K562 (cell line): ENCODE results near the gene PCP2. TPM values are rescaled to one million over a fixed set of nuclear protein-coding genes. Genes with fewer than 3 reads are reported as not detected.

Source experiments
- CREB1 ChIP-seq, 2 experiments: sonication (generic) in 1 of 2; formaldehyde crosslinking in 1 of 2; IDR thresholded peaks; 2 replicates each; pipeline versions ENCODE4 v1.6.1 to v1.8.0; 2012 to 2022; ENCODE audit warnings: inconsistent platforms in 1 of 2, mild to moderate bottlenecking in 1 of 2, missing genetic modification reagents in 1 of 2, moderate library complexity in 1 of 2
- CREM ChIP-seq: IDR thresholded peaks from 2 replicates; pipeline ENCODE4 v1.6.1; 2014; ENCODE audit warnings: antibody characterized with exemption, low read depth
- DACH1 ChIP-seq: fragments of 450-650 bp; IDR thresholded peaks from 2 replicates; pipeline ENCODE4 v1.6.1; 2018; ENCODE audit not compliant: partially characterized antibody
- ETS2 ChIP-seq: IDR thresholded peaks from 2 replicates; pipeline ENCODE4 v1.6.1; 2016; ENCODE audit warnings: borderline replicate concordance, missing genetic modification characterization, mild to moderate bottlenecking, moderate library complexity, missing compliant biosample characterization; ENCODE audit not compliant: poor library complexity, severe bottlenecking
- ETV6 ChIP-seq, 3 experiments: fragments of 150-350 bp in 1 of 3; sonication (generic) in 1 of 3; formaldehyde crosslinking in 1 of 3; IDR thresholded peaks; 2 replicates each; pipeline versions ENCODE4 v1.6.1 to v1.8.0; 2014 to 2022; ENCODE audit warnings: borderline replicate concordance in 2 of 3, low read depth in 2 of 3, antibody characterized with exemption in 1 of 3, low read length in 1 of 3, mild to moderate bottlenecking in 1 of 3, missing genetic modification reagents in 1 of 3
- FOSL1 ChIP-seq: fragments of 200-800 bp; sonication (Bioruptor generic); conservative IDR thresholded peaks from 2 replicates; pipeline ENCODE4 v1.6.1; 2016; ENCODE audit warnings: missing genetic modification characterization, missing compliant biosample characterization
- KHSRP ChIP-seq: fragments of 450-650 bp; IDR thresholded peaks from 2 replicates; pipeline ENCODE4 v1.6.1; 2017
- KLF13 ChIP-seq: fragments of 450-650 bp; IDR thresholded peaks from 2 replicates; pipeline ENCODE4 v1.6.1; 2016; ENCODE audit warnings: missing genetic modification characterization, low read depth, mild to moderate bottlenecking, missing compliant biosample characterization, moderate library complexity, borderline replicate concordance
- L3MBTL2 ChIP-seq: fragments of 450-650 bp; IDR thresholded peaks from 2 replicates; pipeline ENCODE4 v1.6.1; 2016; ENCODE audit warnings: mild to moderate bottlenecking, moderate library complexity
- MEF2A ChIP-seq: IDR thresholded peaks from 2 replicates; pipeline ENCODE4 v1.6.1; 2011; ENCODE audit warnings: low read depth, mild to moderate bottlenecking, low read length, moderate library complexity; ENCODE audit not compliant: control insufficient read depth
- MNT ChIP-seq, 2 experiments: fragments of 450-650 bp; conservative IDR thresholded peaks; 2 replicates each; pipeline ENCODE4 v1.6.1; 2017; ENCODE audit warnings: mild to moderate bottlenecking in 2 of 2, moderate library complexity in 2 of 2
- NFRKB ChIP-seq: fragments of 450-650 bp; IDR thresholded peaks from 2 replicates; pipeline ENCODE4 v1.6.1; 2016; ENCODE audit warnings: low read depth
- POLR2A ChIP-seq: fragments of 450-650 bp; conservative IDR thresholded peaks from 2 replicates; pipeline ENCODE4 v1.6.1; 2016
- SPI1 ChIP-seq: IDR thresholded peaks from 2 replicates; pipeline ENCODE4 v1.6.1; 2011; ENCODE audit warnings: low read depth, low read length, control low read depth, borderline replicate concordance
- TCF7L2 ChIP-seq: fragments of 150-350 bp; IDR thresholded peaks from 2 replicates; pipeline ENCODE4 v1.6.1; 2016; ENCODE audit warnings: low read depth, mild to moderate bottlenecking, low read length, moderate library complexity
- THRAP3 ChIP-seq: fragments of 450-650 bp; IDR thresholded peaks from 2 replicates; pipeline ENCODE4 v1.6.1; 2016; ENCODE audit warnings: mild to moderate bottlenecking, inconsistent platforms, borderline replicate concordance
- ZNF644 ChIP-seq: fragments of 200-800 bp; sonication (Bioruptor generic); IDR thresholded peaks from 2 replicates; pipeline ENCODE4 v1.6.1; 2016; ENCODE audit warnings: low read depth, missing genetic modification characterization, missing compliant biosample characterization
- ZNF780A ChIP-seq: fragments of 250-450 bp; sonication (Bioruptor Pico); IDR thresholded peaks from 2 replicates; pipeline ENCODE4 v1.5.0; 2021; ENCODE audit warnings: mild to moderate bottlenecking
- ZNF785 ChIP-seq: fragments of 250-450 bp; sonication (Bioruptor Pico); IDR thresholded peaks from 2 replicates; pipeline ENCODE4 v1.4.0; 2020; ENCODE audit warnings: mild to moderate bottlenecking
- ZSCAN32 ChIP-seq: fragments of 450-650 bp; formaldehyde crosslinking; IDR thresholded peaks from 2 replicates; pipeline ENCODE4 v1.4.0; 2020; ENCODE audit warnings: mild to moderate bottlenecking, moderate library complexity
- polyA plus RNA-seq, 8 experiments: library from polyadenylated mRNA; depleted of rRNA in 4 of 8; stranded (reverse) in 5 of 8; unstranded in 3 of 8; fragments of >200 nt; fragmentation: Nextera tagmentation in 2 of 8; fragmentation: Illumina TruSeq in 1 of 8; extraction: Ambion mirVana in 2 of 8; extraction: Trizol in 1 of 8; gene quantifications; 2 replicates each; pipeline versions ENCODE4 v1.2.1 to v1.2.3, GENCODE V29; 2011 to 2014; ENCODE audit warnings: inconsistent platforms in 1 of 8, missing spikeins in 1 of 8
- total RNA-seq, 7 experiments: library from RNA; depleted of rRNA in 6 of 7; stranded (reverse); fragments of >200 nt in 6 of 7; fragmentation: Illumina TruSeq in 2 of 7; extraction: Trizol in 2 of 7; gene quantifications; 2 replicates each; pipeline versions ENCODE4 v1.2.1 to v1.2.3, GENCODE V29; 2011 to 2021; ENCODE audit warnings: low replicate concordance in 1 of 7
- TF ChIP-seq, protein P1 (sequence below): fragments of 250-450 bp; sonication (Bioruptor Pico); IDR thresholded peaks from 2 replicates; pipeline ENCODE4 v1.5.0; 2021; ENCODE audit warnings: mild to moderate bottlenecking, moderate library complexity

PCP2 gene
- total and polyA plus RNA-seq, 9 of the 15 experiments (the other 6 are each of a cell fraction or from before 2014, with no cell fraction given), result 0.17 to 1.3 (median 0.49) TPM; not detected in 3

- TF ChIP-seq DACH1 (peak; percentile 46), MNT (conservative IDR thresholded peaks at IDR 0.05) (peak; percentile 47 to 60; a peak in 2 of 4 replicates), ETS2 (tag) (no peak), CREM (peak; percentile 83), TCF7L2 (peak; percentile 97), NFRKB (0 out of 2 replicates have a peak, but pooled peaks have one; percentile 20), MEF2A (0 out of 2 replicates have a peak, but pooled peaks have one; percentile 60), THRAP3 (no peak), KLF13 (tag) (no peak), FOSL1 (tag) (no peak), CREB1 (IDR thresholded peaks at IDR 0.05) (no peak), CREB1 (CRISPR knock-in tag; IDR thresholded peaks at IDR 0.05) (peak; percentile 38; the same call in 1 of the 2 replicates), KHSRP (no peak), SPI1 (no peak), POLR2A (no peak), ETV6 (IDR thresholded peaks at IDR 0.05; ENCODE audit: borderline replicate concordance in 1 of 2, low read depth in 2 of 2, low read length in 1 of 2) (0 out of 4 replicates have a peak, but pooled peaks of 1 of the 2 experiments have one; percentile 53), ETV6 (CRISPR knock-in tag; IDR thresholded peaks at IDR 0.05; ENCODE audit: borderline replicate concordance) (no peak), ZNF780A (CRISPR knock-in tag) (no peak), ZNF644 (tag) (no peak), L3MBTL2 (peak; percentile 96), ZNF785 (CRISPR knock-in tag) (no peak), ZSCAN32 (peak; percentile 32; the same call in 1 of the 2 replicates)
- TF ChIP-seq, protein P1, sequence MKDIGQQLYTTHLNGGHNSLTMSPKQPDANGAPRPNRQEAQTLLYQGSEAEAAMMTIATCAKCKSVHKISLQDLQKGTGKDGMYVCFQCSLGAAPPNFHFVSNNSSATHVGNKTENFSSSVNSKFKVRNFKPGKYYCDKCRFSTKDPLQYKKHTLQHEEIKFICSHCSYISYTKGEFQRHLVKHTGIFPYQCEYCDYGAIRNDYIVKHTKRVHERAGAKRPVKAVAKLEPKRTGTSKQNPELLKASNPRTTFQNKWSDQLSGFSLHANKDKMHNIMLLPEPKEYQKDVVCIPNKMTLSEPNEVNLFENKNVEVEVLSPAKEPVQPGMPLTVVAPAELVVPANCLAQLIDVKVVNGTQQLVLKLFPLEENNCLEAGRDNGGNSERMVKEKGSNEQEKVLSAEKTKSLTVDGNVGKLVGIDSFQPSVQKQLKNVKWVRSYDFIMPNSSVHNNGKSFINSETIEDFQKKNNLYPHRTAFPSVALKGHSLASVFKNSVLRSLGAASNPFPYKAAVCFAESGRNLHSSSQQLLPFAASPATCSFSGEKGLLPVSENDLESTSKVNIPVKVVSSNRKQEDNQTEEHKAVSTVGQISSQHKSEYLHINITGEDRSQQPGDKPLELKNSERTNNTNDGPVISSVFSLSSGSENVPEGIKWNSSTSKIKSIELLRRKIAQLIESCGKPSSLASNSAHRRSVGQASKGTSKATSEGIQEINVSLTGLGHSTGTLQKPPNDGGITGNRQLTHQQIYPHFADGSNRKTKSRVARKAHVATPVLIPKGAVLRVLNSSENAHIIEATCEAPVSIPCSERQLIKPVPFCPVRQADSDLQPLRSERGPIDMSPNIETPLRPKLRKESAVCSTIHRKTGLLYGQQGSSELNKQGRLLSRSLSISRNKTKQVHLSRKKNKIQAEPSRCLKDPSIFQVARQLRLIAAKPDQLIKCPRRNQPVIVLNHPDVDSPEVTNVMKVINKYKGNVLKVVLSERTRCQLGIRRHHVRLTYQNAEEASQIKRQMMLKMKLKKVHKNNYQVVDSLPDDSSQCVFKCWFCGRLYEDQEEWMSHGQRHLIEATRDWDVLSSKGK (CRISPR knock-in tag), result no peak
Observed at GRCh38 chr19:7652061-7652641, 18.6 kb upstream of the PCP2 start (continued).
